ENCODE data around the gene HOXA6.

GRCh38 chr7:27110186-27111031 lies 37.2 kb downstream of the HOXA6 start:
- TF ChIP-seq CTCF (conservative IDR thresholded peaks at IDR 0.05; ENCODE audit: low read length) (no peak), EZH2phosphoT487 (IDR thresholded peaks at IDR 0.05; ENCODE audit: borderline replicate concordance, low read depth, low read length) (no peak)
